DMS 273 (cell line): ENCODE measurements around the gene PFKFB4.

ENCODE experiments used
- DNase-seq: peaks from one replicate; lab custom pipeline; 2025; ENCODE audit not compliant: unreplicated experiment; lab: John Stamatoyannopoulos, UW

PFKFB4 gene

GRCh38 chr3:48556796-48557626, at the start of gene PFKFB4:
TSS of gene PFKFB4 (minus strand) at chr3:48556803. CDS start at chr3:48556777, 26 bp downstream.
- DNase-seq: peak; percentile 98

DNA sequence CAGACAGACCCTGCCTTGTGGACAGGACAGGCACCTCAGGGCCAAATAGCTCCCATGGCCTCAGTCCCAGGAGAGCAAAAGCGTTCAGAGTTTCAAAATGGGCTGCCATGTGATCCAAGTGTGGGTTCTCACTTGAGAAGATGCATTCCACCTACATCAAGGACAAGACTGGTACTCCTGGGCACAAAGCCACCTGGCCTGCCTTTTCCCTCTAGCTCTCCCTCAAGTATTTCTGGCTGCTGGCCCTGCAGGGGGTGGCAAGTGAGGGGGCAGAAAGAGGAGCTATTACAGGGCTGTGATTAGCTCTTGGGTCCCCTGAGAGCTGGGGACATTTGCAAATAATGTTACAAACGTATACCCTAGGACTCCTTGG, 45.0 kb upstream of the PFKFB4 start:
- no peak for DNase-seq

DNA sequence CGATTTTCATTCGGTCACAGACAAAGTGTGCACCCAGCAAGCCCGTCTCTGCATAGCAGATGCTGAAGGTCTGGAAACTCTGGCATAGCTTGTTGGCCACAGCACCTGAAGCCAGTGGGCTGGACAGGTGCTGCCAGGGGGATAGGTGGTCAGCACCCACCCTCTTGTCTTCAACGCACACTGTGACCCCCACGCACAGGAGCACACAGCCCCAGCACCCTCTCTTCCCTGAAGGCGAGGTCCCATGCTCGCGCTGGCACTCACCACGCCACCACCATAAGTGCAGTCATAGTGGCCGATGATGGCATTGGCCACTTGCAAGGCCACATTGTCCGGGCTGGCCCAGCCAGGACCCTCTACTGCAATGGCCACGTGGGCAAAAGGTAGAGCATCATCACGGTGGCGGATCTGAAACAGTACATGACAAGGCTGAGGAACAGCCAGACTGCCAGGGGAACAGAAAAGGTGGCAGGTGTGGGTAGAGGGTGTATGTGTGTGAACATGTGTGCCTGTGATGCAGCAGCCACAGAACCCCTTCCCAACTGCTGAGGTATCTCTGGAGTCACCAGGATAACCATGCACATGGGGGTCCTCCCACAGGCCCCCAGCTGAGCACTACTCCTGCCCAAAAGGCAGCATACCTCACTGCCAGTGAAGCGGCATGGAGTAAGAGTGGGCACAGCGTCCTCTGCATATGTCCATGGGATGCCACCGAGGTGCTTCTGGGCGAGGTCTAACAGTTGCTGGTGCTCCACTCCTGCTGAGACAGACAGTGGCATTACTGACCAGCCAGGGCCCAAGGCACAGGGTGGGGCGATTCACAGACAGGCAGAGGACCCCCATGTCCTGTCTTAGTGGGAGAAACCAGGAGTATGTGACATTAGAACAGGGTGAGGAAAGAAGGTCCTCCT, 44.4 kb upstream of the PFKFB4 start:
- no peak for DNase-seq

- DNase-seq: no peak
Observed at GRCh38 chr3:48599509-48600285, 43.1 kb upstream of the PFKFB4 start.

DNA sequence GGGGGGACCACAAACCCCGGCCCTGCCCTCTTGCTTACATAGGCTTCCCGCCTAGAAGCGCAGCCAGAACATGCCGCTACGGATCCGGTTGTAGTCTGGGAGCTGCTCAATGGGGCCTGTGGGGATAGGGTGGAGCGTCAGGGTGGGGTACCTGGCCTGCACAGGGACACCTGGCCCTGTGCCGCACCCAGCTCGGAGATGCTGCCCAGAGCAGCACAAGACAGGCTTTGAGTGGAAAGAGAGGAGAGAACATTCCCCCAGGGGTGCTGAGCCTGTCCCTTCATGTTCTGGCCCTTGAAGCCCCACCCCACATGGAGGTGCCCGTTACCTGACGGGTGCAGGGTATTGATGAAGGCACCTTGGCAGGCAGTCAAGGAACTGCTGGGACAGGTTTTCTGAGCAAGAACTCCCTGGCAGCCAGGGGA, 42.5 kb upstream of the PFKFB4 start:
- no peak for DNase-seq

- DNase-seq: peak; percentile 60
Observed at GRCh38 chr3:48598323-48599076, 41.9 kb upstream of the PFKFB4 start.

- DNase-seq: no peak
Observed at GRCh38 chr3:48597408-48597800, 40.8 kb upstream of the PFKFB4 start.

GRCh38 chr3:48596676-48597407, 40.2 kb upstream of the PFKFB4 start:
- no peak for DNase-seq

DNA sequence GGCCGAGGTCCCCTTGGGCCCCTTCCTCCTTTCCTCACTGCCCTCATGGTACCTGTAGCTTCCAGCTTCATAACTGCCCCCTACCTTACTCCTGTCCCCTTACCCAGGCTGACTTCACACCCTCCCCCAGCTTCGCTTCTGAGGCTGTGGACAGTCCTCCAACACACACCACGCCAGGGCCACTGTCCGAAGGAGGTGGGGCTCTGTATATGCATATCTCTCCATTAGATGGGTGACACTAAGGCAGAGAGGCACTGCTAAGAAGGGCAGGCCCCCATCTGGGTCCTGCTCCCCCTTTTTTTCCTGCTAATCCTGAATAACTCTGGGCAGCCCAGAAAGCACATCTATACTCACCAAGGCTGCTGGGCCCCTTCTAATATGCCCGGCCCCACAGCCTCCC, 39.6 kb upstream of the PFKFB4 start:
- no peak for DNase-seq

GRCh38 chr3:48595526-48596121, 39.0 kb upstream of the PFKFB4 start:
- peak; percentile 23 for DNase-seq

DNA sequence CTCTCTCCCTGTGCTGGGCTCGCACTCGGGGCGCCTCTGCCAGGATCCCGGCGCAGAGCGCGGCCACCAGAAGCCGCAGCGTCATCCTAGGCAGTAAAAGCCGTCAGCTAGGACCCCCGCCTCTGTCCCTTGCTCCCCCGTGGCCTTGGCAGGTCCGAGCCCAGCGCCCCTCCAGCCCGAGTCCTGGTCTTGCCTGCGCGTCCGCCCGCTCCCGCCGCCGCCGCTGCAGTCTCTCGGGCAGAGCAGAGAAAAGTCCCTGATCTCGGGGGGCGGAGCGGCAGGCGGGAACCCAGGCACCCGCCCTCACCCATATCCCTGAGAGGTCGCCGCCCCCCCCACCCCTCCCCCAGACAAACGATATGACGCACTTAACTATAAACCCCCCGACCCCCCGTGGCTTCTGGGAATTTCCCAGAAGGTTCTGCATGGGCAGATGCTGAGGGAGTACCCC, 38.5 kb upstream of the PFKFB4 start, which contains the start of gene COL7A1:
TSS of gene COL7A1 (minus strand) at position 255 of the 451 bp plus-strand sequence. CDS start at position 85, 170 bp downstream.
- DNase-seq: no peak

GRCh38 chr3:48594417-48595049, 37.9 kb upstream of the PFKFB4 start:
- DNase-seq: no peak

DNA sequence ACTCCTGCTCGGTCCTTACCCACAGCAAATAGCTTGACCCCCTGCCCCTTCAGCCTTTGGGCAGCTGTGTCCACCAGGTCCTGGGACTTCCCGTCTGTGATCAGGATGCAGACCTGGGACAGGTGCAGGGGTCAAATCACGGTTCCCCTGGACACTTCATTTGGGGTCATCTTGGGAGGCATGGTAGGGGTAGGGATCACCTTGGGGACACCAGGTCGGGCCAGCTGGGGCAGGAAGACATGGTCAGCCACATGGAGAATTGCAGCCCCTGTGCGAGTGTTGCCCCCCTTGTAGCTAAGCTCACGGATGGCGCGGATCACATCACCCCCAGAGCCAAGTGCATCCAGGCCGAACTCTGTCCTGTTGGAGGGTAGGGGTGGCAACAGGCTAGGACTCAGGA, 36.7 kb upstream of the PFKFB4 start:
- DNase-seq: no peak

GRCh38 chr3:48592519-48593087, 36.0 kb upstream of the PFKFB4 start:
- no peak for DNase-seq

DNA sequence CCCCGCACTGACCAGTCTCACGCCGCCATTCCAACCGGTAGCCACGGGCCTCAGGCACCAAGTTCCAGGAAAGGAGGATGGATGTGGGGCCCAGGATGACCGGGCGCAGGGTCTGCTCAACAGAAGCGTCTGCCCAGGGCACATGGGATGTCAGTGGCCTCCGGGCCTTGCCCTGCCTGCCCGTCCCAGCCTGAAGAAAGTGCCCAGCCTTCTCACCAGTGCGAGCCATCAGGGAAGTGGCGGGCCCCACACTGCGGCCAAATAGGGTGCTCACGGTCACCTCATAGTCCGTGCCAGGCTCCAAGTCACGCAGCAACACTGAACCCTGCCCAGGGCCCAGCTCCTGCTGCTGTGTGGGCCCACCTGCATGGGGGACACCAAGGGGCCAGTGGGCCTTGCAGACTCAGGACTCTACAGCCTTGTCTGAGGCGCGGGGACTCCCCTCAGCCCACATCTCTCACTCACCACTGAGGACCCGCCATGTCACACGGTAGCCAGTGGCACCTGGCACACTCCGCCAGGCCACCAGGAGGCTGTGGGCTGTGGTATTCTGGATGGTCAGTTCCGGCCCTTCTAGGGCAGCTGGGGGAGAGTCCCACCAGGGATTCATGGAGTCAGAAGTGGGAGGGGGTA, 35.4 kb upstream of the PFKFB4 start:
- no peak for DNase-seq

GRCh38 chr3:48591436-48591835, 34.8 kb upstream of the PFKFB4 start:
- no peak for DNase-seq

- no peak for DNase-seq
Observed at GRCh38 chr3:48588230-48588629, 31.6 kb upstream of the PFKFB4 start.

DNA sequence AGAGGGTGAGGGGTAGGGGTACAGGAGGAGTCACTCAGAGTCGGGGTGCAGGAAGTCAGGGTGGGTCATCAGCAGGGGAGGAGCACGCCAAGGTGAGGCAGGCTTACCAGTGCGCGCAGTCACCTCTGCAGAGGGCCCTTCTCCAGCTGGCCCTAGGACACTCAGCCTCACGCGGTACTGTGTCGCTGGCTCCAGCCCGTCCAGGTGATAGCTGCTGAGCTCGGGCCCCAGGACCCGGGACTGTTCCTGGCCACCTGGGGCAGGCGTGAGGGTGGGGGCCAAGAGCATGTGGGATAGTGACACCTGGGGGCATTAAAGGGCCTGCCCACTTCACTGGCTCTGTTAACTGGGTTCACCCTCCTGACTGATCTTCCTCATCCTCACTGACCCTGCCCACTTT, 31.1 kb upstream of the PFKFB4 start:
- no peak for DNase-seq
